Measurements from ENCODE around the gene KASH5. TPM values are rescaled to one million over a fixed set of nuclear protein-coding genes. Genes with fewer than 3 reads are reported as not detected.
A peak's percentile ranks its signal among the peaks of the same experiment; 100 is the strongest.

Gene KASH5
- polyA plus RNA-seq, 6 donors from 2014 or later: not detected

GRCh38 chr19:49431330-49431749 lies 43.3 kb downstream of the KASH5 start:
- DNase-seq (no peak), ATAC-seq (ENCODE audit: low read depth in 2 of 2) (peak in 1 of 2 donors; percentile 46)
- H3K27ac Mint-ChIP-seq: no peak overlapping the region
- H3K27me3 Mint-ChIP-seq: peaks cover 68 to 96% (median 96%) of the 10 kb centered on the region in 3 donors
- peaks cover 0 to 37% of the 10 kb centered on the region in 2 donors for H3K36me3 Mint-ChIP-seq
- H3K4me1 Mint-ChIP-seq: peaks cover 52 to 64% (median 56%) of the 10 kb centered on the region in 3 donors
- H3K4me3 Mint-ChIP-seq: peak overlapping the region in 1 of 8 donors; percentile 77
- peaks cover 0 to 11% (median 1%) of the 10 kb centered on the region in 7 donors for H3K9me3 Mint-ChIP-seq

GRCh38 chr19:49432141-49433073 lies 44.4 kb downstream of the KASH5 start:
- Mint-ChIP-seq H3K4me1 (peaks cover 48 to 60% (median 53%) of the 10 kb centered on the region in 3 donors), H3K4me3 (peak overlapping the region in 7 of 8 donors; percentile 20 to 69 (median 41)), H3K36me3 (peaks cover 0 to 33% of the 10 kb centered on the region in 2 donors), H3K27ac (peak overlapping the region in 3 of 6 donors; percentile 68 to 87 (median 73)), H3K9me3 (peaks cover 0 to 12% (median 0%) of the 10 kb centered on the region in 7 donors), H3K27me3 (peaks cover 68 to 96% (median 96%) of the 10 kb centered on the region in 3 donors)
- peak; percentile 29 to 38 for ATAC-seq (ENCODE audit: low read depth in 2 of 2)
- no peak for DNase-seq

GRCh38 chr19:49433240-49433901 lies 45.3 kb downstream of the KASH5 start:
- no peak for ATAC-seq (ENCODE audit: low read depth in 2 of 2)
- Mint-ChIP-seq H3K9me3 (peaks cover 0 to 12% (median 0%) of the 10 kb centered on the region in 7 donors), H3K27me3 (peaks cover 70 to 96% (median 96%) of the 10 kb centered on the region in 3 donors), H3K27ac (peak overlapping the region in 2 of 6 donors; percentile 8 to 78), H3K4me3 (peak overlapping the region in 6 of 8 donors; percentile 43 to 78 (median 57)), H3K4me1 (peaks cover 47 to 58% (median 54%) of the 10 kb centered on the region in 3 donors), H3K36me3 (peaks cover 0 to 32% of the 10 kb centered on the region in 2 donors)
- DNase-seq: no peak

GRCh38 chr19:49434907-49435583 lies 47.0 kb downstream of the KASH5 start:
- peaks cover 43 to 47% (median 47%) of the 10 kb centered on the region in 3 donors for H3K4me1 Mint-ChIP-seq
- ATAC-seq (ENCODE audit: low read depth in 2 of 2) (no peak), DNase-seq (no peak)
- H3K4me3 Mint-ChIP-seq: peak overlapping the region in 2 of 8 donors; percentile 14 to 83
- H3K36me3 Mint-ChIP-seq: peaks cover 0 to 32% of the 10 kb centered on the region in 2 donors
- peak overlapping the region in 3 of 6 donors; percentile 33 to 44 (median 40) for H3K27ac Mint-ChIP-seq
- peaks cover 74 to 96% (median 96%) of the 10 kb centered on the region in 3 donors for H3K27me3 Mint-ChIP-seq
- peaks cover 0 to 12% (median 0%) of the 10 kb centered on the region in 7 donors for H3K9me3 Mint-ChIP-seq

GRCh38 chr19:49435670-49436069 lies 47.6 kb downstream of the KASH5 start:
- Mint-ChIP-seq H3K27ac (peak overlapping the region in 1 of 6 donors; percentile 44), H3K9me3 (peaks cover 0 to 10% (median under 1%) of the 10 kb centered on the region in 7 donors), H3K36me3 (peaks cover under 1 to 32% of the 10 kb centered on the region in 2 donors), H3K27me3 (peaks cover 75 to 96% (median 96%) of the 10 kb centered on the region in 3 donors), H3K4me3 (peak overlapping the region in 4 of 8 donors; percentile 14 to 39 (median 33)), H3K4me1 (peaks cover 39 to 52% (median 44%) of the 10 kb centered on the region in 3 donors)
- ATAC-seq (ENCODE audit: low read depth in 2 of 2): no peak
- no peak for DNase-seq

GRCh38 chr19:49436381-49437017 lies 48.5 kb downstream of the KASH5 start:
- Mint-ChIP-seq H3K4me3 (peak overlapping the region in 4 of 8 donors; percentile 32 to 73 (median 36)), H3K9me3 (peaks cover 0 to 10% (median 0%) of the 10 kb centered on the region in 7 donors), H3K4me1 (peaks cover 42 to 56% (median 45%) of the 10 kb centered on the region in 3 donors), H3K27ac (no peak overlapping the region), H3K36me3 (peaks cover 3 to 35% of the 10 kb centered on the region in 2 donors), H3K27me3 (peaks cover 77 to 96% (median 95%) of the 10 kb centered on the region in 3 donors)
- ATAC-seq (ENCODE audit: low read depth in 2 of 2) (peak; percentile 51 to 52), DNase-seq (peak; percentile 40)

GRCh38 chr19:49437231-49437630 lies 49.2 kb downstream of the KASH5 start:
- Mint-ChIP-seq H3K27me3 (peaks cover 80 to 96% (median 96%) of the 10 kb centered on the region in 3 donors), H3K36me3 (peaks cover 3 to 38% of the 10 kb centered on the region in 2 donors), H3K4me3 (peak overlapping the region in 4 of 8 donors; percentile 15 to 38 (median 30)), H3K4me1 (peaks cover 45 to 59% (median 49%) of the 10 kb centered on the region in 3 donors), H3K27ac (no peak overlapping the region), H3K9me3 (peaks cover 0 to 10% (median 2%) of the 10 kb centered on the region in 7 donors)
- DNase-seq (no peak), ATAC-seq (ENCODE audit: low read depth in 2 of 2) (no peak)

GRCh38 chr19:49438261-49438660 lies 50.2 kb downstream of the KASH5 start:
- Mint-ChIP-seq H3K9me3 (peaks cover 0 to 10% (median 2%) of the 10 kb centered on the region in 7 donors), H3K4me3 (peak overlapping the region in 1 of 8 donors; percentile 74), H3K36me3 (peaks cover 3 to 38% of the 10 kb centered on the region in 2 donors), H3K27me3 (peaks cover 79 to 93% (median 92%) of the 10 kb centered on the region in 3 donors), H3K4me1 (peaks cover 45 to 57% (median 50%) of the 10 kb centered on the region in 3 donors), H3K27ac (no peak overlapping the region)
- DNase-seq (no peak), ATAC-seq (ENCODE audit: low read depth in 2 of 2) (no peak)

GRCh38 chr19:49439836-49440235 lies 51.8 kb downstream of the KASH5 start:
- DNase-seq: no peak
- ATAC-seq (ENCODE audit: low read depth in 2 of 2): no peak
- H3K4me1 Mint-ChIP-seq: peaks cover 49 to 58% (median 58%) of the 10 kb centered on the region in 3 donors
- peaks cover 3 to 38% of the 10 kb centered on the region in 2 donors for H3K36me3 Mint-ChIP-seq
- H3K9me3 Mint-ChIP-seq: peaks cover 0 to 10% (median 2%) of the 10 kb centered on the region in 7 donors
- H3K27ac Mint-ChIP-seq: peak overlapping the region in 1 of 6 donors; percentile 72
- peak overlapping the region in 1 of 8 donors; percentile 86 for H3K4me3 Mint-ChIP-seq
- peaks cover 71 to 81% (median 78%) of the 10 kb centered on the region in 3 donors for H3K27me3 Mint-ChIP-seq

- DNase-seq: no peak
- no peak for ATAC-seq (ENCODE audit: low read depth in 2 of 2)
- Mint-ChIP-seq H3K4me1 (peaks cover 53 to 58% (median 57%) of the 10 kb centered on the region in 3 donors), H3K9me3 (peaks cover 0 to 4% (median 2%) of the 10 kb centered on the region in 7 donors), H3K36me3 (peaks cover 3 to 33% of the 10 kb centered on the region in 2 donors), H3K27me3 (peaks cover 63 to 73% (median 70%) of the 10 kb centered on the region in 3 donors), H3K4me3 (peak overlapping the region in 7 of 8 donors; percentile 17 to 86 (median 75)), H3K27ac (peak overlapping the region in 2 of 6 donors; percentile 3 to 26)
These were observed 52.6 kb downstream of the KASH5 start for GRCh38 chr19:49440439-49441209.

GRCh38 chr19:49441210-49441959 lies 53.3 kb downstream of the KASH5 start, which contains the start of gene SLC17A7:
Gene SLC17A7 (minus strand): TSS chr19:49441527. CDS start chr19:49441379, 148 bp downstream.
- ATAC-seq (ENCODE audit: low read depth in 2 of 2): no peak
- Mint-ChIP-seq H3K4me1 (peaks cover 48 to 58% (median 51%) of the 10 kb centered on the region in 3 donors), H3K27me3 (peaks cover 55 to 65% (median 62%) of the 10 kb centered on the region in 3 donors), H3K4me3 (peak within 1 kb of the TSS; percentile 79 to 94 (median 91)), H3K36me3 (peaks cover 3 to 27% of the 10 kb centered on the region in 2 donors), H3K27ac (peak within 1 kb of the TSS in 5 of 6 donors; percentile 3 to 88 (median 76)), H3K9me3 (peaks cover 0 to 4% (median 0%) of the 10 kb centered on the region in 7 donors)
- DNase-seq: no peak

Measured in naive B cell (primary cell).